ENCODE data around the gene S100G. TPM values are rescaled to one million over a fixed set of nuclear protein-coding genes. Genes with fewer than 3 reads are reported as not detected.
A peak's percentile ranks its signal among the peaks of the same experiment; 100 is the strongest.

S100G gene
- polyA plus RNA-seq, 1 experiment = not detected

DNA sequence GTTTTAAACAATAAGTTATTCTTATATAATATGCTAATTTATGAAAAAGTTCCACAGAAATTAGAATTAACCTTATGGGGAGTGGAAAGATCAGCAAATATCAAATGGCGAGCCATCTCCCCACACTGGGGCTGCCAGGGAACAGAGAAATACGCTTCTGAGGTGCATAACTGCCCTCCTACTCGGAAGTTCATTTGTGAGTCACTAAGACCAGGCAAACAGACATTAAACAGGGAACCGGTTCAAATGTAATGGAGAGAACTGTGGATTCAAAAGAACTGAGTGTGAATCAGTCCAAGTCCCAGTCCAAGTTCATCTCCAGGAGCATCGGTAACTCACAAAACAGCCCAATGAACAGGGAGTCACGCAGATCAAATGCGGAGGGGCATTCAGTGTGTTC, 11.4 kb upstream of the S100G start:
- ChIA-PET CTCF (no interaction called here), POLR2A (no interaction called here)
- Histone ChIP-seq H3K36me3 (ENCODE audit: control insufficient read depth, insufficient read depth, low read length) (no peaks in the 10 kb centered on the region), H3K27me3 (ENCODE audit: control insufficient read depth, insufficient read depth, low read length) (no peaks in the 10 kb centered on the region), H3K4me3 (ENCODE audit: low read depth, low read length) (no peak overlapping the region)
- no peak for DNase-seq (ENCODE audit: low read depth)
- TF ChIP-seq, protein P1, sequence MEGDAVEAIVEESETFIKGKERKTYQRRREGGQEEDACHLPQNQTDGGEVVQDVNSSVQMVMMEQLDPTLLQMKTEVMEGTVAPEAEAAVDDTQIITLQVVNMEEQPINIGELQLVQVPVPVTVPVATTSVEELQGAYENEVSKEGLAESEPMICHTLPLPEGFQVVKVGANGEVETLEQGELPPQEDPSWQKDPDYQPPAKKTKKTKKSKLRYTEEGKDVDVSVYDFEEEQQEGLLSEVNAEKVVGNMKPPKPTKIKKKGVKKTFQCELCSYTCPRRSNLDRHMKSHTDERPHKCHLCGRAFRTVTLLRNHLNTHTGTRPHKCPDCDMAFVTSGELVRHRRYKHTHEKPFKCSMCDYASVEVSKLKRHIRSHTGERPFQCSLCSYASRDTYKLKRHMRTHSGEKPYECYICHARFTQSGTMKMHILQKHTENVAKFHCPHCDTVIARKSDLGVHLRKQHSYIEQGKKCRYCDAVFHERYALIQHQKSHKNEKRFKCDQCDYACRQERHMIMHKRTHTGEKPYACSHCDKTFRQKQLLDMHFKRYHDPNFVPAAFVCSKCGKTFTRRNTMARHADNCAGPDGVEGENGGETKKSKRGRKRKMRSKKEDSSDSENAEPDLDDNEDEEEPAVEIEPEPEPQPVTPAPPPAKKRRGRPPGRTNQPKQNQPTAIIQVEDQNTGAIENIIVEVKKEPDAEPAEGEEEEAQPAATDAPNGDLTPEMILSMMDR (IDR thresholded peaks at IDR 0.05; ENCODE audit: insufficient read depth, low read depth, low read length) = no peak

GRCh38 chrX:16639966-16640365, 10.0 kb upstream of the S100G start:
- POLR2A ChIA-PET = no interaction called here
- CTCF ChIA-PET = no interaction called here
- DNase-seq (ENCODE audit: low read depth) = no peak
- H3K27me3 ChIP-seq (ENCODE audit: control insufficient read depth, insufficient read depth, low read length) = no peaks in the 10 kb centered on the region
- no peak overlapping the region for H3K4me3 ChIP-seq (ENCODE audit: low read depth, low read length)
- no peaks in the 10 kb centered on the region for H3K36me3 ChIP-seq (ENCODE audit: control insufficient read depth, insufficient read depth, low read length)
- TF ChIP-seq, protein P1 (IDR thresholded peaks at IDR 0.05; ENCODE audit: insufficient read depth, low read depth, low read length) = no peak

DNA sequence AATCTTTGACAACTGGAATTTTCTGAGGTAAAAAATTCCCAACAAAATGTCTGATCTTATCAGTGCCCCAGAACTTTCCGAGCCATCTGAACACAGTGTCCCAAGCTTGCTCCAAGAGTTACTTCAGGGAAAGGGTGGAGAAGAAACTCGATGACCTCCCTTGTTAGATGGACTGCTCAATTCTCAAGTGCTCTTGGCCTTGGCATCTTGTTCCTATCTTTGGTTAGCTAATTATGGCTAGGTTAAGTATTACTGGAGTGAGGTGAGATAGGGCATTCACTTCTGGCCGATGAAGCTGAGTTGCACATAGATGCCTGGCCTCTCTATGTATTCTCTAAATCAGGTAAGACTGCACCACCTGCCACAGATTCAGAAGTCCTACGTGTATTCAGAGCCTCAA, 9.1 kb upstream of the S100G start:
- TF ChIP-seq, protein P1 (IDR thresholded peaks at IDR 0.05; ENCODE audit: insufficient read depth, low read depth, low read length) = no peak
- no peak overlapping the region for H3K4me3 ChIP-seq (ENCODE audit: low read depth, low read length)
- ChIA-PET POLR2A (no interaction called here), CTCF (interaction anchor here (0.5 to 0.9 kb wide), 2 partner anchors 9 to 64 kb away, joined by 3 to 4 read pairs; no protein-coding TSS in a partner anchor)
- no peak for DNase-seq (ENCODE audit: low read depth)
- no peaks in the 10 kb centered on the region for H3K36me3 ChIP-seq (ENCODE audit: control insufficient read depth, insufficient read depth, low read length)
- H3K27me3 ChIP-seq (ENCODE audit: control insufficient read depth, insufficient read depth, low read length) = no peaks in the 10 kb centered on the region

DNA sequence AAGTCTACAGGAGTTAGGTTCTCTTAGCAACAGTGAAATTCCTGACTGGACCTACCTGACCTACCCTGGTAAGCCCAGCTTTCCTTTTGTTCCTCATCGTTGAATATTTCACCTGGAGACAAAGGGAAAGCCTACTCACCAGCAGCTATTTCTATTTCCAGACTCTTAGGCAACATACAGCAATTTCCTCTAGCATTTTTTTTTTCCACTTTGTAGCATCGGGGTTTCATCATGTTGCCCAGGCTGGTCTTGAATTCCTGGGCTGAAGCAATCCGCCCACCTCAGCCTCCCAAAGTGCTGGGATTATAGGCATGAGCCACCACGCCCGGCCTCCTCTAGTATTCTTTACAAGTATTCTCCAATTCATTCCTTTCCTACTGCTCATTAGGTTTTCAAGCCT, 6.8 kb upstream of the S100G start:
- CTCF ChIA-PET = interaction anchor here (0.6 kb wide), 1 partner anchor 23 kb away, joined by 5 read pairs; no protein-coding TSS in a partner anchor
- POLR2A ChIA-PET = interaction anchor here (0.7 kb wide), 1 partner anchor 430 kb away, joined by 4 read pairs; no protein-coding TSS in a partner anchor
- Histone ChIP-seq H3K27me3 (ENCODE audit: control insufficient read depth, insufficient read depth, low read length) (no peaks in the 10 kb centered on the region), H3K4me3 (ENCODE audit: low read depth, low read length) (no peak overlapping the region), H3K36me3 (ENCODE audit: control insufficient read depth, insufficient read depth, low read length) (no peaks in the 10 kb centered on the region)
- DNase-seq (ENCODE audit: low read depth) = peak; percentile 32
- TF ChIP-seq, protein P1 (IDR thresholded peaks at IDR 0.05; ENCODE audit: insufficient read depth, low read depth, low read length) = no peak

GRCh38 chrX:16646366-16647138, 3.4 kb upstream of the S100G start:
- no peak overlapping the region for H3K4me3 ChIP-seq (ENCODE audit: low read depth, low read length)
- no peaks in the 10 kb centered on the region for H3K27me3 ChIP-seq (ENCODE audit: control insufficient read depth, insufficient read depth, low read length)
- POLR2A ChIA-PET = no interaction called here
- TF ChIP-seq, protein P1 (IDR thresholded peaks at IDR 0.05; ENCODE audit: insufficient read depth, low read depth, low read length) = no peak
- CTCF ChIA-PET = no interaction called here
- no peaks in the 10 kb centered on the region for H3K36me3 ChIP-seq (ENCODE audit: control insufficient read depth, insufficient read depth, low read length)
- DNase-seq (ENCODE audit: low read depth) = no peak
